ENCODE data around the gene ACTG1. TPM values are rescaled to one million over a fixed set of nuclear protein-coding genes. Genes with fewer than 3 reads are reported as not detected.

Gene ACTG1
- total and polyA plus RNA-seq, 12 donors, result 290 to 1,180 (median 345) TPM

GRCh38 chr17:81489998-81490992 is 22.3 kb downstream of the ACTG1 start:
- Histone ChIP-seq H3K4me1 (peaks cover 6 to 30% (median 24%) of the 10 kb centered on the region in 9 donors), H3K9me3 (no peaks in the 10 kb centered on the region), H3K36me3 (no peaks in the 10 kb centered on the region), H3K4me3 (no peak overlapping the region), H3K27me3 (peaks cover 0 to 7% (median 0%) of the 10 kb centered on the region in 7 donors), H3K27ac (no peak overlapping the region)
- no peak for TF ChIP-seq CTCF (IDR thresholded peaks at IDR 0.05)
- ATAC-seq, result no peak
- 70 to 73% methylated on average over 14 of the region's 14 CpGs for WGBS, 2 donors
- peak in 1 of 2 donors; percentile 7 for DNase-seq
- intact Hi-C loops (cut with DNase I), result loop anchor here in 4 of 10 donors (10.0 kb wide), 3 partner anchors 85 to 345 kb away; partner anchors contain the start of gene SLC38A10 (in 2 of the 4)

- 67 to 74% methylated on average over 27 of the region's 27 CpGs for WGBS, 2 donors
- Histone ChIP-seq H3K27me3 (peaks cover 0 to 7% (median 0%) of the 10 kb centered on the region in 7 donors), H3K9me3 (no peaks in the 10 kb centered on the region), H3K4me1 (peaks cover 6 to 36% (median 26%) of the 10 kb centered on the region in 9 donors), H3K36me3 (no peaks in the 10 kb centered on the region), H3K27ac (peak overlapping the region in 1 of 10 donors; percentile 96), H3K4me3 (peak overlapping the region in 2 of 10 donors; percentile 78 to 82)
- ATAC-seq (no peak), DNase-seq (no peak)
- intact Hi-C loops (cut with DNase I), result loop anchor here in 4 of 10 donors (10.0 kb wide), 3 partner anchors 85 to 345 kb away; partner anchors contain the start of gene SLC38A10 (in 2 of the 4)
- no peak for TF ChIP-seq CTCF (IDR thresholded peaks at IDR 0.05)
Measured at GRCh38 chr17:81489012-81489997, 23.3 kb downstream of the ACTG1 start.

- Histone ChIP-seq H3K27ac (peak overlapping the region in 9 of 10 donors; percentile 88 to 97 (median 95)), H3K4me1 (peaks cover 8 to 44% (median 34%) of the 10 kb centered on the region in 9 donors), H3K27me3 (peaks cover 0 to 13% (median 0%) of the 10 kb centered on the region in 7 donors), H3K4me3 (peak overlapping the region; percentile 58 to 84 (median 76)), H3K36me3 (no peaks in the 10 kb centered on the region), H3K9me3 (no peaks in the 10 kb centered on the region)
- intact Hi-C loops (cut with DNase I), result loop anchor here in 4 of 10 donors (10.0 kb wide), 3 partner anchors 84 to 344 kb away; partner anchors contain the start of gene SLC38A10 (in 2 of the 4)
- DNase-seq (no peak), ATAC-seq (peak in 4 of 8 donors; percentile 5 to 18 (median 14))
- 6 to 7% methylated on average over 44 to 52 of the region's 52 CpGs for WGBS, 2 donors
- TF ChIP-seq CTCF (IDR thresholded peaks at IDR 0.05), result no peak
Measured at GRCh38 chr17:81488276-81488860, 24.2 kb downstream of the ACTG1 start.

All from heart right ventricle (tissue), 16 donors.